ENCODE measurements around the gene INPP5K.

GRCh38 chr17:1533661-1534325, 17.4 kb upstream of the INPP5K start:
- TF ChIP-seq POLR2A (IDR thresholded peaks at IDR 0.05; ENCODE audit: low read depth) (no peak), CTCF (IDR thresholded peaks at IDR 0.05) (no peak), POLR2AphosphoS5 (IDR thresholded peaks at IDR 0.05) (no peak)
